Testis (tissue), 5 donors: Measurements from ENCODE around the gene AKAP12. TPM values are rescaled to one million over a fixed set of nuclear protein-coding genes. Genes with fewer than 3 reads are reported as not detected.

ENCODE experiments used
- DNase-seq: peaks from one replicate; pipeline ENCODE4 v3.0.0-alpha.2; 2019
- H3K27ac ChIP-seq, 2 donors: fragments of 200-600 bp; sonication (generic); one replicate each; pipeline ENCODE4 v1.5.1; 2019
- H3K27me3 ChIP-seq: fragments of 200-600 bp; sonication (generic); one replicate; pipeline ENCODE4 v1.5.1; 2019
- H3K36me3 ChIP-seq: fragments of 200-600 bp; sonication (generic); one replicate; pipeline ENCODE4 v1.5.1; 2017; ENCODE audit warnings: low read depth; ENCODE audit errors: missing control alignments
- H3K4me1 ChIP-seq: fragments of 200-600 bp; sonication (generic); one replicate; pipeline ENCODE4 v1.5.1; 2019
- H3K4me3 ChIP-seq, 2 donors: fragments of 200-600 bp; sonication (generic); one replicate each; pipeline ENCODE4 v1.5.1; 2017 to 2019
- H3K9me3 ChIP-seq: fragments of 200-600 bp; sonication (generic); one replicate; pipeline ENCODE4 v1.5.1; 2017
- POLR2A ChIP-seq: fragments of 450-650 bp; IDR thresholded peaks from one replicate; pipeline ENCODE4 v1.6.1; 2017; ENCODE audit warnings: antibody characterized with exemption, mild to moderate bottlenecking, moderate library complexity
- WGBS, 2 donors: methylation state at CpG; one replicate each; pipeline ENCODE4 v1.1.5; 2018; 5-methylcytosine and 5-hydroxymethylcytosine counted together
- intact Hi-C: fragments of 100-400 bp; cut with DNase I; formaldehyde crosslinking; loops from one replicate; pipeline ENCODE4 v1.15.1; 2023; ENCODE audit warnings: low total_unique reads
- long read RNA-seq, 2 donors: transcript quantifications; one replicate each; lab custom pipeline, GENCODE V29; 2026
- polyA plus RNA-seq: library from polyadenylated mRNA; stranded (reverse); fragments of 350-450 nt; fragmentation: Illumina TruSeq; extraction: RNeasy Lipid Tissue Mini Kit (QIAGEN cat#74804); gene quantifications from one replicate; pipeline ENCODE4 v1.2.3, GENCODE V29; 2014; ENCODE audit warnings: low read depth, low replicate concordance; ENCODE audit not compliant: insufficient read depth
- total RNA-seq, 2 donors: library from RNA; depleted of rRNA; stranded (reverse); fragments of >200 nt; gene quantifications; one replicate each; pipeline ENCODE4 v1.2.3, GENCODE V29; 2016
- TF ChIP-seq, protein P1 (sequence below), 3 experiments: fragments of 450-650 bp in 2 of 3; fragments of 200-600 bp in 1 of 3; sonication (generic) in 1 of 3; IDR thresholded peaks; one replicate each; pipeline ENCODE4 v1.5.1; 2016 to 2019; ENCODE audit warnings: antibody characterized with exemption in 3 of 3, mild to moderate bottlenecking in 2 of 3, moderate library complexity in 1 of 3

Gene AKAP12, protein sequence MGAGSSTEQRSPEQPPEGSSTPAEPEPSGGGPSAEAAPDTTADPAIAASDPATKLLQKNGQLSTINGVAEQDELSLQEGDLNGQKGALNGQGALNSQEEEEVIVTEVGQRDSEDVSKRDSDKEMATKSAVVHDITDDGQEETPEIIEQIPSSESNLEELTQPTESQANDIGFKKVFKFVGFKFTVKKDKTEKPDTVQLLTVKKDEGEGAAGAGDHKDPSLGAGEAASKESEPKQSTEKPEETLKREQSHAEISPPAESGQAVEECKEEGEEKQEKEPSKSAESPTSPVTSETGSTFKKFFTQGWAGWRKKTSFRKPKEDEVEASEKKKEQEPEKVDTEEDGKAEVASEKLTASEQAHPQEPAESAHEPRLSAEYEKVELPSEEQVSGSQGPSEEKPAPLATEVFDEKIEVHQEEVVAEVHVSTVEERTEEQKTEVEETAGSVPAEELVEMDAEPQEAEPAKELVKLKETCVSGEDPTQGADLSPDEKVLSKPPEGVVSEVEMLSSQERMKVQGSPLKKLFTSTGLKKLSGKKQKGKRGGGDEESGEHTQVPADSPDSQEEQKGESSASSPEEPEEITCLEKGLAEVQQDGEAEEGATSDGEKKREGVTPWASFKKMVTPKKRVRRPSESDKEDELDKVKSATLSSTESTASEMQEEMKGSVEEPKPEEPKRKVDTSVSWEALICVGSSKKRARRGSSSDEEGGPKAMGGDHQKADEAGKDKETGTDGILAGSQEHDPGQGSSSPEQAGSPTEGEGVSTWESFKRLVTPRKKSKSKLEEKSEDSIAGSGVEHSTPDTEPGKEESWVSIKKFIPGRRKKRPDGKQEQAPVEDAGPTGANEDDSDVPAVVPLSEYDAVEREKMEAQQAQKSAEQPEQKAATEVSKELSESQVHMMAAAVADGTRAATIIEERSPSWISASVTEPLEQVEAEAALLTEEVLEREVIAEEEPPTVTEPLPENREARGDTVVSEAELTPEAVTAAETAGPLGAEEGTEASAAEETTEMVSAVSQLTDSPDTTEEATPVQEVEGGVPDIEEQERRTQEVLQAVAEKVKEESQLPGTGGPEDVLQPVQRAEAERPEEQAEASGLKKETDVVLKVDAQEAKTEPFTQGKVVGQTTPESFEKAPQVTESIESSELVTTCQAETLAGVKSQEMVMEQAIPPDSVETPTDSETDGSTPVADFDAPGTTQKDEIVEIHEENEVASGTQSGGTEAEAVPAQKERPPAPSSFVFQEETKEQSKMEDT (N-terminal part only)
- total RNA-seq (100 to 1,000 TPM; 280 to 287 TPM), polyA plus RNA-seq (244 TPM)
- long read RNA-seq, donor 1, full-length matches to known transcripts = 1 of 63 reads
- long read RNA-seq, donor 1, partial matches to known transcripts = 62 of 63 reads
- long read RNA-seq, donor 1, other reads (novel, unspliced or antisense) = 0 of 63 reads
- long read RNA-seq, donor 2, partial matches to known transcripts = 37 of 46 reads
- long read RNA-seq, donor 2, other reads (novel, unspliced or antisense) = 9 of 46 reads

GRCh38 chr6:151239603-151240035, at the start of gene AKAP12:
AKAP12 (plus strand) TSS chr6:151239967; CDS start chr6:151240563, 596 bp downstream.
- no peak for TF ChIP-seq POLR2A
- TF ChIP-seq, protein P1, sequence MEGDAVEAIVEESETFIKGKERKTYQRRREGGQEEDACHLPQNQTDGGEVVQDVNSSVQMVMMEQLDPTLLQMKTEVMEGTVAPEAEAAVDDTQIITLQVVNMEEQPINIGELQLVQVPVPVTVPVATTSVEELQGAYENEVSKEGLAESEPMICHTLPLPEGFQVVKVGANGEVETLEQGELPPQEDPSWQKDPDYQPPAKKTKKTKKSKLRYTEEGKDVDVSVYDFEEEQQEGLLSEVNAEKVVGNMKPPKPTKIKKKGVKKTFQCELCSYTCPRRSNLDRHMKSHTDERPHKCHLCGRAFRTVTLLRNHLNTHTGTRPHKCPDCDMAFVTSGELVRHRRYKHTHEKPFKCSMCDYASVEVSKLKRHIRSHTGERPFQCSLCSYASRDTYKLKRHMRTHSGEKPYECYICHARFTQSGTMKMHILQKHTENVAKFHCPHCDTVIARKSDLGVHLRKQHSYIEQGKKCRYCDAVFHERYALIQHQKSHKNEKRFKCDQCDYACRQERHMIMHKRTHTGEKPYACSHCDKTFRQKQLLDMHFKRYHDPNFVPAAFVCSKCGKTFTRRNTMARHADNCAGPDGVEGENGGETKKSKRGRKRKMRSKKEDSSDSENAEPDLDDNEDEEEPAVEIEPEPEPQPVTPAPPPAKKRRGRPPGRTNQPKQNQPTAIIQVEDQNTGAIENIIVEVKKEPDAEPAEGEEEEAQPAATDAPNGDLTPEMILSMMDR (IDR thresholded peaks at IDR 0.05) = no peak
- H3K36me3 ChIP-seq = no peaks in the 10 kb centered on the region
- H3K27me3 ChIP-seq = no peaks in the 10 kb centered on the region
- WGBS, 2 donors = 23 to 25% methylated on average over 7 to 23 of the region's 23 CpGs
- intact Hi-C loops = no loop called here
- DNase-seq = peak; percentile 74
- peak within 1 kb of the TSS; percentile 90 to 94 for H3K27ac ChIP-seq
- H3K4me3 ChIP-seq = peak within 1 kb of the TSS; percentile 78 to 84
- H3K4me1 ChIP-seq = peaks cover 18% of the 10 kb centered on the region
- no peaks in the 10 kb centered on the region for H3K9me3 ChIP-seq

- no peaks in the 10 kb centered on the region for H3K36me3 ChIP-seq
- no peaks in the 10 kb centered on the region for H3K27me3 ChIP-seq
- no peak overlapping the region for H3K27ac ChIP-seq
- no peaks in the 10 kb centered on the region for H3K9me3 ChIP-seq
- TF ChIP-seq, protein P1 (IDR thresholded peaks at IDR 0.05) = no peak
- no peak for TF ChIP-seq POLR2A
- intact Hi-C loops = no loop called here
- WGBS, 2 donors = 69 to 77% methylated on average over 4 of the region's 4 CpGs
- H3K4me1 ChIP-seq = no peaks in the 10 kb centered on the region
- no peak overlapping the region for H3K4me3 ChIP-seq
- no peak for DNase-seq
These were observed 48.2 kb upstream of the AKAP12 start for GRCh38 chr6:151191527-151191926.

- intact Hi-C loops = no loop called here
- H3K4me1 ChIP-seq = no peaks in the 10 kb centered on the region
- no peaks in the 10 kb centered on the region for H3K27me3 ChIP-seq
- H3K4me3 ChIP-seq = no peak overlapping the region
- TF ChIP-seq, protein P1 (IDR thresholded peaks at IDR 0.05) = no peak
- no peak for TF ChIP-seq POLR2A
- no peaks in the 10 kb centered on the region for H3K9me3 ChIP-seq
- H3K36me3 ChIP-seq = no peaks in the 10 kb centered on the region
- peak; percentile 49 for DNase-seq
- H3K27ac ChIP-seq = no peak overlapping the region
- WGBS, 2 donors = 61 to 68% methylated on average over 1 of the region's 1 CpG
These were observed 43.2 kb upstream of the AKAP12 start for GRCh38 chr6:151196555-151196954.

DNA sequence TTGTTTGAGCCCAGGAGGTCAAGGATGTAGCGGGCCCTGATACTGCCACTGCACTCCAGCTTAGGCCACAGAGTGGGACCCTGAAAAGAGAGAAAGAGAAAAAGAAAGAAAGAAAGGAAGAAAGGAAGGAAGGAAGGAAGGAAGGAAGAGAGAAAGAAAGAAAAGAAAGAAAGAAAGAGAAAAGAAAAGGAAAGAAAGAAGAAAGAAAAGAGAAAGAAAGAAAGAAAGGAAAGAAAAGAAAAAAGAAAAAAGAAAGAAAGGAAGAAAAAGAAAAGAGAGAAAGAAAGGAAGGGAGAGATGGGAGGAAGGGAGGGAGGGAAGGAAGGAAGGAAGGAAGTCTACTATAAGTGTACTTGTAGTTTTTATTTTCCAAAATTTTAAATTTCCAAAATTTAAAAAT, 42.2 kb upstream of the AKAP12 start:
- H3K27ac ChIP-seq = no peak overlapping the region
- no peak overlapping the region for H3K4me3 ChIP-seq
- H3K4me1 ChIP-seq = no peaks in the 10 kb centered on the region
- H3K36me3 ChIP-seq = no peaks in the 10 kb centered on the region
- H3K9me3 ChIP-seq = no peaks in the 10 kb centered on the region
- intact Hi-C loops = no loop called here
- WGBS, 2 donors = 87 to 100% methylated on average over 1 of the region's 1 CpG
- TF ChIP-seq POLR2A = no peak
- TF ChIP-seq, protein P1 (IDR thresholded peaks at IDR 0.05) = no peak
- no peaks in the 10 kb centered on the region for H3K27me3 ChIP-seq
- no peak for DNase-seq
